Esophagus squamous epithelium (tissue), 4 donors: ENCODE measurements around the gene KIF6.

Experiments
- CTCF ChIP-seq, 6 experiments: fragments of 450-650 bp in 4 of 6; fragments of 200-600 bp in 2 of 6; sonication (generic) in 2 of 6; IDR thresholded peaks; one replicate each; pipeline ENCODE4 v1.5.1; 2016 to 2019; ENCODE audit warnings: antibody characterized with exemption in 6 of 6, mild to moderate bottlenecking in 4 of 6, moderate library complexity in 4 of 6
- POLR2A ChIP-seq, 4 donors: fragments of 450-650 bp; IDR thresholded peaks; one replicate each; pipeline ENCODE4 v1.6.1; 2017; ENCODE audit warnings: antibody characterized with exemption in 4 of 4, mild to moderate bottlenecking in 4 of 4, moderate library complexity in 3 of 4

GRCh38 chr6:39488255-39488879 lies 236.8 kb downstream of the KIF6 start:
- TF ChIP-seq CTCF (IDR thresholded peaks at IDR 0.05) = no peak
- no peak for TF ChIP-seq POLR2A (IDR thresholded peaks at IDR 0.05)
